ENCODE measurements around the gene MAP4K4.

DNA sequence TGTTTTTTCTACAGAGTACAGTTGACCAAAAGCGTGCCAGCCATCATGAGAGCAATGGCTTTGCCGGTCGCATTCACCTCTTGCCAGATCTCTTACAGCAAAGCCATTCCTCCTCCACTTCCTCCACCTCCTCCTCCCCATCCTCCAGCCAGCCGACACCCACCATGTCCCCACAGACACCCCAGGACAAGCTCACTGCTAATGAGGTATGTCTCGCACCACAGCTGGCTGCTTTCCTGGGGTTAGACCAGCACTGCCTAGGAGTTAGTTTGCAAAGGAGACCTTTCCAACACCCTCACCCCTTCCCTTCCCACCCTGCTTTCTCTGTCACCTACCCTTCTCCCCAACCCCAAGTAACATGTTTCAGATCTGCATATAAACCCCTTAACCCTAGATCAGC, 174.0 kb downstream of the MAP4K4 start:
- TF ChIP-seq, protein P1, sequence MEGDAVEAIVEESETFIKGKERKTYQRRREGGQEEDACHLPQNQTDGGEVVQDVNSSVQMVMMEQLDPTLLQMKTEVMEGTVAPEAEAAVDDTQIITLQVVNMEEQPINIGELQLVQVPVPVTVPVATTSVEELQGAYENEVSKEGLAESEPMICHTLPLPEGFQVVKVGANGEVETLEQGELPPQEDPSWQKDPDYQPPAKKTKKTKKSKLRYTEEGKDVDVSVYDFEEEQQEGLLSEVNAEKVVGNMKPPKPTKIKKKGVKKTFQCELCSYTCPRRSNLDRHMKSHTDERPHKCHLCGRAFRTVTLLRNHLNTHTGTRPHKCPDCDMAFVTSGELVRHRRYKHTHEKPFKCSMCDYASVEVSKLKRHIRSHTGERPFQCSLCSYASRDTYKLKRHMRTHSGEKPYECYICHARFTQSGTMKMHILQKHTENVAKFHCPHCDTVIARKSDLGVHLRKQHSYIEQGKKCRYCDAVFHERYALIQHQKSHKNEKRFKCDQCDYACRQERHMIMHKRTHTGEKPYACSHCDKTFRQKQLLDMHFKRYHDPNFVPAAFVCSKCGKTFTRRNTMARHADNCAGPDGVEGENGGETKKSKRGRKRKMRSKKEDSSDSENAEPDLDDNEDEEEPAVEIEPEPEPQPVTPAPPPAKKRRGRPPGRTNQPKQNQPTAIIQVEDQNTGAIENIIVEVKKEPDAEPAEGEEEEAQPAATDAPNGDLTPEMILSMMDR (IDR thresholded peaks at IDR 0.05) = no peak
- no peak for TF ChIP-seq POLR2A (IDR thresholded peaks at IDR 0.05)

All from lower leg skin (tissue), 3 donors.